ENCODE measurements around the gene TANGO6.
A peak's percentile ranks its signal among the peaks of the same experiment; 100 is the strongest.

TANGO6 gene

GRCh38 chr16:69100071-69100691 lies 256.9 kb downstream of the TANGO6 start:
- in situ Hi-C loops (cut with HindIII; ENCODE audit: low pct_ligation_motif_present, low pct_unique_long_range_greater_than_20kb, low sequenced_read_pairs), result loop anchor here (25.0 kb wide), 1 partner anchor 188 kb away; no protein-coding TSS in a partner anchor

DNA sequence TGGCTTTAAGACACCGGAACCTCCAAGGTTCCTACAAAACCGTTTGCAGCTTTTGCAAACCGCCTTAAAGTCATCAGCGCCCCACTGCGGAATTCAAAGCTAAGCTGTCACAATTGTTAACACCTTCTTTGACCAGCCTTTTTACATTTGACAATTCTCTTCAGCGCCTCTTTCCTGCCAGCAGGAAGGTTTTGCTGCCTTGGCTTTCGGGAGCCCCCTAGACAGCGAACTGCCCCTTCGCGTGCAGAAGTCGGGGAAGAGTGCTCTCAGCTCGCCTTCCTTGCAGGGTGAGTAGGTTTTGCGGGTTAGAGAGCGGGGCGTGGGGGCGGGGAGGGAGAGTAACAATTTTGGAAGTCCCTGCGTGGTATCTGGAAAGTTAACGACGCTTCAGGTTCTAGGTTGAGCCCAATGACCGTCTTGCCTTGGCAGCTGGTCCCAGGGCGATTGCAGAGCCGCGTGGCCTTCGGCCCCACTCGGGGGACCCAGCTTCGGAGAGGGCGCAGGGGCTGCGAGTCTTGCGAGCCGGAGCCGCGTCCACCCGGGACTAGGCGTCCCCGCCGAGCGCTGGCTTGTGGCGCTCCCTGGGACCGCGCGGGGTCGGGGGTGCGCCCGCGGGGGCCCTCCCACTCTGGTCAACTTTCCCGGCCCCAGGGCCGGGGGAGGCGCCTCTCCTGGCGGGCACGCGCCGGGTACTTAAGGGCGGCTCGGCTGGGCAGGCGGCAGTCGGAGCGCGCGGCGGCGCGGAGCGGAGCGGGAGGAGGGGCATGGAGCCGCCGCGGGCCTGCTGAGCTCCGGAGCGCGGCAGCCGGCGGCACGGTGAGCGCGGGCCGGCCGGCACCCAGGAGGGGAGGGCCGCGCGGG lies 262.4 kb downstream of the TANGO6 start, which contains the start of gene HAS3:
TSS of gene HAS3 (plus strand) at position 153 of the 861 bp plus-strand sequence. CDS start 3,743 bp downstream, outside the sequence.
- in situ Hi-C loops (cut with HindIII; ENCODE audit: low pct_ligation_motif_present, low pct_unique_long_range_greater_than_20kb, low sequenced_read_pairs), result loop anchor here (25.0 kb wide), 1 partner anchor 193 kb away; no protein-coding TSS in a partner anchor
- DNase-seq, result peak; percentile 91

More at GRCh38 chr16:69100071-69100691, 256.9 kb downstream of the TANGO6 start:
- DNase-seq, result peak; percentile 50

GRCh38 chr16:69106491-69107315 lies 263.4 kb downstream of the TANGO6 start:
- in situ Hi-C loops (cut with HindIII; ENCODE audit: low pct_ligation_motif_present, low pct_unique_long_range_greater_than_20kb, low sequenced_read_pairs), result loop anchor here (25.0 kb wide), 1 partner anchor 194 kb away; no protein-coding TSS in a partner anchor
- DNase-seq, result no peak

DNA sequence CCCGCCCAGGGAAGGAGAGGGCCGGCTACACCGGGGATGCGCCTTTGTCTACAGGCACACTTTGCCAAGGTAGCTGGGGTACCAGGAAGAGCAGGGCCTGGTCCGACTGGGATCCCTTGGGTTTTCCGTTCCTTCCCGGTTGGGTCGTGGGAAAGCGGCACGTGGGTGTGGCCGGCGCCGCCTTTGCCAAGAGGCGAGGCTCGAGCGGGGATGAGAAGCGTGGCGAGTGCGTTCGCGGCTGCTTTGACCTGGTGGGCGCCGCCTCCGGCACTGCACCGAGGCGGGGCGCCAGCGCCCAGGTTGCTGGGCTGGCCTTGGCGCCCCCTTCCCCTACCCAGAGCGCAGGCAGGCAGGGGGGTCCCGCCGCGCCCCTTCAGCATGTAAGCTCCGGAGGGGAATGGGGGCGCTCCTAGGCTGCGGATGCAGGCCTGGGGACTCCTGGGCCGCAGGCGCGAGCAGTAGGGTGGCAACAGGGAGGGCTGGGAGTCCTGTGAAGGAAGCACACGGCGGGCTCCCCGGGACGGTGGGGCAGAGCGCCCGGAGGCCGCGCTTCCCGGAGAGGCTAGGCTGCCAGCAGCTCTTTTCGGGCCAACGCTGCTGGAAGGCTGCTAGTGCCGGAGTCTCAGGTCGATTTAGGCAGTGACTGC lies 264.1 kb downstream of the TANGO6 start:
- DNase-seq, result peak; percentile 68
- in situ Hi-C loops (cut with HindIII; ENCODE audit: low pct_ligation_motif_present, low pct_unique_long_range_greater_than_20kb, low sequenced_read_pairs), result loop anchor here (25.0 kb wide), 1 partner anchor 195 kb away; no protein-coding TSS in a partner anchor

DNA sequence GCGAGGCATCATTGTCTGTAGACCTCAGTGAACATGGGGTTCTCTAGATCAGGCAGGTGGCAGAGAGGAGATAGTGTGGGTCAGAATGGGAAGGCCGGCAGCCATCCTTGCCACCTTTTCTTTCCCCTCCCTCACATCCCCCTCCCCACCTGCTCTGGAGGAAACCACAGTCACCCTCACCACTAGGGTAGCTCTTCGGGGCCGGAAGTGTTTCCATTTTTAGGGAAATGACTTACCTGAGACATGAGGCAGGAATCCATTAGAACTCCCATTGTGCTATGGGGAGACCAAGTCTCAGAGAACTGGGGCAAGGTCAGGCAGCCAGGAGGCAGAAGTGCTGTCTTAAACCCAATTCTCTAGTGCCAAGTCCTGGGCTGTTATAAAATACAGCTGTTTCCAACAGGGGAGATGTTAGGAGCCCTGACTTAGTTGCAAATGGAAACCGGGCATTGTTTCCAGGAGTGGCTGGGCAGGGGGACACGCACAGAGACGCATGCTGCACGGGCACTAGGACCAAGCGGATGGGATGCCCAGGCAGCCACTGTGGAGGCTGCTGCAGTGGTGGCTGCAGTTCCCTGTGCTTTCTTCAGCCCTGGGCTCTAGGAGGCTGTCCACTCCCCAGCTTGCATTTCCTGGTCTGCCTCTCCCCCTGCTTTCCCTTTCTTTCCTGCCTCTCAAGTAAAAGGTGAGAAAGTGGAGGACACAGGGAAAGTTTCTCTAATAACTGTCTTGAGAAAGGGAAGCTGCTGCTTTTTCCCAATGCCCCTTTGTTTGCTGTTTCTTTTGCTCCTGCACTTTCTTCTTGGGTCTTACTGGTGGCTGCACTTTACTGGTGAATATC lies 265.0 kb downstream of the TANGO6 start:
- DNase-seq, result no peak
- in situ Hi-C loops (cut with HindIII; ENCODE audit: low pct_ligation_motif_present, low pct_unique_long_range_greater_than_20kb, low sequenced_read_pairs), result loop anchor here (25.0 kb wide), 1 partner anchor 196 kb away; no protein-coding TSS in a partner anchor

DNA sequence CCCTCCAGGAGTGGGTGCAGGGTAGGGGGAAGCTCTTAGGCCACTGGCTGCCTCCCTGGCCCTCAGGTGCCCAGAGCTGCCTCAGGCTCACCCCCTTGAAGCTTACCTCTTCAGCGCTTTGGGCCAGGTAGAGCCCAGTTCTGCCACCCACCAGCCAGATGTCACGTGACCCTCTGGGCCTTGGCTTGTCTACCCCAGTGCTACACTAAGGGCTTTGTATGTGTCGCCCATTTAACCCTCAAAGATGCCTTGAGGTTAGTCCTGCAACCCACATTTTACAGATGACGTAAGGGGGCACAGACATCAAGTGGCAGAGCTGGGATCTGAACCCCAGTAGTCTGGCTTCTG lies 265.5 kb downstream of the TANGO6 start:
- no peak for DNase-seq
- in situ Hi-C loops (cut with HindIII; ENCODE audit: low pct_ligation_motif_present, low pct_unique_long_range_greater_than_20kb, low sequenced_read_pairs), result loop anchor here (25.0 kb wide), 1 partner anchor 197 kb away; no protein-coding TSS in a partner anchor

GRCh38 chr16:69109486-69110270 lies 266.3 kb downstream of the TANGO6 start:
- DNase-seq, result no peak
- in situ Hi-C loops (cut with HindIII; ENCODE audit: low pct_ligation_motif_present, low pct_unique_long_range_greater_than_20kb, low sequenced_read_pairs), result loop anchor here (25.0 kb wide), 1 partner anchor 197 kb away; no protein-coding TSS in a partner anchor

- DNase-seq, result no peak
- in situ Hi-C loops (cut with HindIII; ENCODE audit: low pct_ligation_motif_present, low pct_unique_long_range_greater_than_20kb, low sequenced_read_pairs), result loop anchor here (25.0 kb wide), 1 partner anchor 198 kb away; no protein-coding TSS in a partner anchor
These were observed 267.1 kb downstream of the TANGO6 start for GRCh38 chr16:69110406-69110805.

- in situ Hi-C loops (cut with HindIII; ENCODE audit: low pct_ligation_motif_present, low pct_unique_long_range_greater_than_20kb, low sequenced_read_pairs), result loop anchor here (25.0 kb wide), 1 partner anchor 199 kb away; no protein-coding TSS in a partner anchor
- no peak for DNase-seq
These were observed 268.0 kb downstream of the TANGO6 start for GRCh38 chr16:69111216-69111875.

GRCh38 chr16:69111876-69112230 lies 268.5 kb downstream of the TANGO6 start:
- in situ Hi-C loops (cut with HindIII; ENCODE audit: low pct_ligation_motif_present, low pct_unique_long_range_greater_than_20kb, low sequenced_read_pairs), result loop anchor here (25.0 kb wide), 1 partner anchor 200 kb away; no protein-coding TSS in a partner anchor
- no peak for DNase-seq

DNA sequence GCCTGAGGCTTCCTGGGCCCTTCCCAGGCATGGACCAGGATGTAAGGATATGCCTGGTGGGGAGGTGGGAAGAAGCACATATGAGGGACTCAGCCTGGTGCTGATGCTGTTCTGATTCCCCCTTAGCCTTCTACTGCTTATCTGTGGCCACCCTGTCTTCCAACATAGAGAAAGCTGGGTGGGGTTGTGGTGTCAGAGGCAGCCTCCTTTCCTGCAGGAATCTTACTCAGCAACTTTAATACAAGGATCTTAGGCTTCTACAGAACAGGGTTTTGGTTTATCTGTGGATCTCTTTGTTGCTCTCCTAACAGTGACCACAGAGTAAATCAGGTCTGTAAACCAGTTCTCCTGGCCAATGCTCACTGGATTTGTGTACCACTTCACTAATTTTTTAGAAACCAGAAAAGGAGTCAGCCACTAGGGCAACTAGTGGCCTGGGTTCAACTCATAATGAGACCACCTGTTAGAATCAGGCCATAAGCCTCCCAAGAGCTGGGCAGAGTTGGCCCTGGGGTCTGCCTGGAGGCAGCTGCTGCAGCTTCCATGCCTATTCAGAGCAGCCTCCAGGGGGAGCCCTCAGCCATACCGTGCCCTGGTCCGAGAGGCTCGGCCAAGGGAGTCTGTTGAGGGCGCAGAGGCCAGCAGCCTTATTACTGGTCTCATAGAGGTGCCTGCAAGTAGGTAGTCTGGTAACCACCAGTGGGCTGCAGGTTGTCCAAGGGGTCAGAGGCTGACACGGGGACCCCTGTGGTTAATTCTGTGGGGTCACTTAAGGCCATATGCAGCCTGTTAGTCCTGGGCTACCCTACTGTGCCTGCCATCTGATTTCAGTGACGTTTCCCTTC lies 269.2 kb downstream of the TANGO6 start:
- peak; percentile 69 for DNase-seq
- in situ Hi-C loops (cut with HindIII; ENCODE audit: low pct_ligation_motif_present, low pct_unique_long_range_greater_than_20kb, low sequenced_read_pairs), result loop anchor here (25.0 kb wide), 1 partner anchor 200 kb away; no protein-coding TSS in a partner anchor

DNA sequence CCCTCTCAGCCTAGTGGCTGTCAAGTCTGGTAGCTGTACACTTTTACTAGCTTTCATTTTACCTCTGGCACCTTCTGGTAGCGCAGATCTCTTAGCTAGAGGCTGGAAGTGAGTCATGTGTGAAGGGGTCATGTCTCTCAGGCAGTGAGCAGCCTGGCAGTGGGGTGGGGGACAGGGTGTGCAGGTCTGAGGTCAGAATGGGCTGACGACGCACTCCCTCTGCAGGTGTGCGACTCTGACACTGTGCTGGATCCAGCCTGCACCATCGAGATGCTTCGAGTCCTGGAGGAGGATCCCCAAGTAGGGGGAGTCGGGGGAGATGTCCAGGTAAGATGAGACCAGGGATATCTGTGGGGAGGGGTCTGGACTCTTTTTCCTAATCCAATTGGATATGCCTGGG lies 269.9 kb downstream of the TANGO6 start:
- no peak for DNase-seq
- in situ Hi-C loops (cut with HindIII; ENCODE audit: low pct_ligation_motif_present, low pct_unique_long_range_greater_than_20kb, low sequenced_read_pairs), result loop anchor here (25.0 kb wide), 1 partner anchor 201 kb away; no protein-coding TSS in a partner anchor

DNA sequence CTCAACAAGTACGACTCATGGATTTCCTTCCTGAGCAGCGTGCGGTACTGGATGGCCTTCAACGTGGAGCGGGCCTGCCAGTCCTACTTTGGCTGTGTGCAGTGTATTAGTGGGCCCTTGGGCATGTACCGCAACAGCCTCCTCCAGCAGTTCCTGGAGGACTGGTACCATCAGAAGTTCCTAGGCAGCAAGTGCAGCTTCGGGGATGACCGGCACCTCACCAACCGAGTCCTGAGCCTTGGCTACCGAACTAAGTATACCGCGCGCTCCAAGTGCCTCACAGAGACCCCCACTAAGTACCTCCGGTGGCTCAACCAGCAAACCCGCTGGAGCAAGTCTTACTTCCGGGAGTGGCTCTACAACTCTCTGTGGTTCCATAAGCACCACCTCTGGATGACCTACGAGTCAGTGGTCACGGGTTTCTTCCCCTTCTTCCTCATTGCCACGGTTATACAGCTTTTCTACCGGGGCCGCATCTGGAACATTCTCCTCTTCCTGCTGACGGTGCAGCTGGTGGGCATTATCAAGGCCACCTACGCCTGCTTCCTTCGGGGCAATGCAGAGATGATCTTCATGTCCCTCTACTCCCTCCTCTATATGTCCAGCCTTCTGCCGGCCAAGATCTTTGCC lies 271.1 kb downstream of the TANGO6 start:
- no peak for DNase-seq
- in situ Hi-C loops (cut with HindIII; ENCODE audit: low pct_ligation_motif_present, low pct_unique_long_range_greater_than_20kb, low sequenced_read_pairs), result loop anchor here (25.0 kb wide), 1 partner anchor 202 kb away; no protein-coding TSS in a partner anchor

DNA sequence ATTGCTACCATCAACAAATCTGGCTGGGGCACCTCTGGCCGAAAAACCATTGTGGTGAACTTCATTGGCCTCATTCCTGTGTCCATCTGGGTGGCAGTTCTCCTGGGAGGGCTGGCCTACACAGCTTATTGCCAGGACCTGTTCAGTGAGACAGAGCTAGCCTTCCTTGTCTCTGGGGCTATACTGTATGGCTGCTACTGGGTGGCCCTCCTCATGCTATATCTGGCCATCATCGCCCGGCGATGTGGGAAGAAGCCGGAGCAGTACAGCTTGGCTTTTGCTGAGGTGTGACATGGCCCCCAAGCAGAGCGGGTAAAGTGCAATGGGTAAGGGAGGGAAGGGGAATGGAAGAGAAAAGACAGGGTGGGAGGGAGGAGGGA lies 271.6 kb downstream of the TANGO6 start:
- DNase-seq, result no peak
- in situ Hi-C loops (cut with HindIII; ENCODE audit: low pct_ligation_motif_present, low pct_unique_long_range_greater_than_20kb, low sequenced_read_pairs), result loop anchor here (25.0 kb wide), 1 partner anchor 203 kb away; no protein-coding TSS in a partner anchor

Measured in ACHN (cell line).